B cell (primary cell): ENCODE results near the gene OR10A3. TPM values are rescaled to one million over a fixed set of nuclear protein-coding genes. Genes with fewer than 3 reads are reported as not detected.
A peak's percentile ranks its signal among the peaks of the same experiment; 100 is the strongest.

Experiments
- ATAC-seq: fragments of 200-7000 bp; cut with Tn5 transposase; one replicate; pipeline ENCODE4 v1.10.0; 2021; ENCODE audit warnings: low read depth, mild to moderate bottlenecking, moderate number of reproducible peaks, moderate library complexity
- CTCF ChIA-PET: fragments of 350-600 bp; sonication (Branson Sonifier 250); formaldehyde crosslinking; loops from one replicate; lab custom pipeline; 2021; ENCODE audit warnings: antibody characterized with exemption, inconsistent platforms; lab: Charles Lee
- POLR2A ChIA-PET: fragments of 350-600 bp; sonication (Branson Sonifier 250); formaldehyde crosslinking; loops from one replicate; lab custom pipeline; 2021; ENCODE audit warnings: antibody characterized with exemption; lab: Charles Lee
- DNase-seq: peaks from one replicate; pipeline ENCODE4 v3.0.0; 2013
- H2AFZ ChIP-seq: 2 replicates; pipeline ENCODE4 v1.6.1; 2012; ENCODE audit warnings: mild to moderate bottlenecking, low read depth, low read length; ENCODE audit not compliant: insufficient read depth, poor library complexity, severe bottlenecking
- H3K27ac ChIP-seq, 2 donors: 1 replicate in 1 of 2; 2 replicates in 1 of 2; pipeline ENCODE4 v1.5.1; 2012 to 2013; ENCODE audit warnings: low read length in 2 of 2, mild to moderate bottlenecking in 2 of 2, moderate library complexity in 1 of 2
- H3K27me3 ChIP-seq, 4 experiments: fragments of 200-600 bp in 1 of 4; sonication (generic) in 1 of 4; replicated peaks in 1 of 4; 1 replicate in 2 of 4; 2 replicates in 2 of 4; pipeline versions ENCODE4 v1.6.1 to v1.7.0; 2013 to 2016; ENCODE audit warnings: low read length in 3 of 4, mild to moderate bottlenecking in 2 of 4, mixed read lengths in 1 of 4, moderate library complexity in 1 of 4; ENCODE audit not compliant: insufficient read depth in 4 of 4, control insufficient read depth in 3 of 4; ENCODE audit errors: control extremely low read depth in 1 of 4
- H3K36me3 ChIP-seq, 2 experiments: replicated peaks in 1 of 2; 1 replicate in 1 of 2; 2 replicates in 1 of 2; pipeline versions ENCODE4 v1.6.1 to v1.7.1; 2013; ENCODE audit warnings: low read length in 1 of 2; ENCODE audit not compliant: insufficient read depth in 2 of 2, control insufficient read depth in 1 of 2; ENCODE audit errors: control extremely low read depth in 1 of 2, extremely low read depth in 1 of 2
- H3K4me1 ChIP-seq, 2 donors: fragments of 200-600 bp in 1 of 2; sonication (generic) in 1 of 2; 1 replicate in 1 of 2; 2 replicates in 1 of 2; pipeline versions ENCODE4 v1.5.1 to v1.6.1; 2013 to 2017; ENCODE audit warnings: low read length in 2 of 2; ENCODE audit not compliant: control insufficient read depth in 2 of 2, insufficient read depth in 2 of 2
- H3K4me2 ChIP-seq: replicated peaks from 2 replicates; pipeline ENCODE3; 2012; ENCODE audit warnings: mild to moderate bottlenecking, low read depth, low read length; ENCODE audit not compliant: poor library complexity, severe bottlenecking
- H3K4me3 ChIP-seq, 5 experiments: fragments of 200-600 bp in 1 of 5; sonication (generic) in 1 of 5; 1 replicate in 3 of 5; 2 replicates in 2 of 5; pipeline versions ENCODE4 v1.5.1 to v1.7.0; 2011 to 2016; ENCODE audit warnings: low read length in 4 of 5, mild to moderate bottlenecking in 4 of 5, low read depth in 2 of 5, control low read depth in 1 of 5, moderate library complexity in 1 of 5; ENCODE audit not compliant: insufficient read depth in 1 of 5; ENCODE audit errors: control extremely low read depth in 1 of 5, extremely low read depth in 1 of 5
- H3K79me2 ChIP-seq: fragments of 200-600 bp; sonication (generic); one replicate; pipeline ENCODE4 v1.6.0; 2016; ENCODE audit warnings: low read length; ENCODE audit not compliant: control insufficient read depth, insufficient read depth
- H3K9ac ChIP-seq: fragments of 200-600 bp; sonication (generic); 2 replicates; pipeline ENCODE4 v1.6.1; 2017; ENCODE audit warnings: mild to moderate bottlenecking, low read length, moderate library complexity
- H3K9me3 ChIP-seq, 3 donors: one replicate each; pipeline versions ENCODE4 v1.6.1 to v1.7.1; 2013; ENCODE audit warnings: low read length in 2 of 3; ENCODE audit not compliant: control insufficient read depth in 2 of 3, insufficient read depth in 1 of 3; ENCODE audit errors: control extremely low read depth in 1 of 3
- H4K20me1 ChIP-seq: 2 replicates; pipeline ENCODE4 v1.6.0; 2012; ENCODE audit warnings: mild to moderate bottlenecking, low read length; ENCODE audit not compliant: insufficient read depth, control insufficient read depth, poor library complexity, severe bottlenecking
- H3K27ac Mint-ChIP-seq: one replicate; pipeline ENCODE4 v1.8.0; 2021; ENCODE audit warnings: mixed read lengths
- H3K27me3 Mint-ChIP-seq: one replicate; pipeline ENCODE4 v1.8.0; 2021; ENCODE audit warnings: mixed read lengths
- H3K4me1 Mint-ChIP-seq: one replicate; pipeline ENCODE4 v1.8.0; 2021; ENCODE audit warnings: mixed read lengths
- H3K4me3 Mint-ChIP-seq: one replicate; pipeline ENCODE4 v1.8.0; 2021; ENCODE audit warnings: mixed read lengths
- H3K9me3 Mint-ChIP-seq: one replicate; pipeline ENCODE4 v1.8.0; 2022; ENCODE audit warnings: mixed read lengths; ENCODE audit not compliant: insufficient read depth
- CTCF ChIP-seq: fragments of 200-600 bp; IDR thresholded peaks from one replicate; pipeline ENCODE4 v1.8.0; 2022; ENCODE audit warnings: antibody characterized with exemption, mild to moderate bottlenecking
- EZH2 ChIP-seq: IDR thresholded peaks from 2 replicates; pipeline ENCODE4 v1.6.1; 2012; ENCODE audit warnings: borderline replicate concordance, low read depth, mild to moderate bottlenecking, moderate library complexity, low read length; ENCODE audit not compliant: insufficient read depth, poor library complexity, severe bottlenecking
- WGBS: methylation state at CpG from one replicate; pipeline ENCODE4 v1.1.5; 2013; ENCODE audit warnings: missing lambda C conversion rate; ENCODE audit not compliant: insufficient coverage; 5-methylcytosine and 5-hydroxymethylcytosine counted together
- intact Hi-C: fragments of 100-400 bp; cut with micrococcal nuclease; formaldehyde crosslinking; loops from one replicate; pipeline ENCODE4 v1.10.0; 2022
- polyA plus RNA-seq: library from polyadenylated mRNA; depleted of rRNA; stranded (reverse); fragments of >200 nt; gene quantifications from 2 replicates; pipeline ENCODE4 v1.2.3, GENCODE V29; 2012
- total RNA-seq, 2 donors: library from RNA; stranded (reverse); fragments of 120-200 nt in 1 of 2; gene quantifications; 1 replicate in 1 of 2; 2 replicates in 1 of 2; pipeline versions ENCODE4 v1.2.3 to v1.2.4, GENCODE V29; 2013 to 2022

Gene OR10A3
- total and polyA plus RNA-seq, 2 donors (not counting 1 experiment from before 2014, with no cell fraction given), result not detected

DNA sequence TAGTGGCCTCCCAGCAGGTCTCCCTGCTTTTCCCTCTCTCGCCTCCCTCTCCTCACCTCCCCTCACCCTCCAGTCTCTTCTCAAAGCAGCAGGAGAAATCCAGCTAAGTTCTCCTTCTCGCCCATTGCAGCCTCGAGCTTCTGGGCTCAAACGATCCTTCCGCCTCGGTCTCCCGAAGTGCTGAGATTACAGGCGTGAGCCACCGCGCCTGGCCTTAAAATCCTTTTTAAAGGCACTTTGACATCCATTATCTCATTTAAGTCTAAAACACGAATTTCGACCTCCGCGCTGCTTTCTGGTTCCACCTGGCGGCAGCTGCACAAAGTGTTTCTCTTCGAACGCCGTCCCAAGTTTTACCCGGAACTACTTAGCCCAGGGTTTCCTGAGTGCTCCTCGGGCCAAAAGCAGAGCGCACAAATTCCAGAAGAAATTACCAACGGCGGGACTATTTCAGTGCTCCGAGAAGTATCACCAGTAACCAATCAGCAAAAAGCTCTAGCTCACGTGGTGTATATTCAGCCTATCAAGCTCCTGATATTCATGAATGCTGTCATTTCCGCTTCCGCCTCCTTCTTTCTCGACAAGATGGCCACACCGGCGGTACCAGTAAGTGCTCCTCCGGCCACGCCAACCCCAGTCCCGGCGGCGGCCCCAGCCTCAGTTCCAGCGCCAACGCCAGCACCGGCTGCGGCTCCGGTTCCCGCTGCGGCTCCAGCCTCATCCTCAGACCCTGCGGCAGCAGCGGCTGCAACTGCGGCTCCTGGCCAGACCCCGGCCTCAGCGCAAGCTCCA is 45.5 kb upstream of the OR10A3 start, which contains the start of gene EIF3F:
TSS of gene EIF3F (plus strand) at position 570 of the 792 bp plus-strand sequence. CDS start at position 586, 16 bp downstream.
- Mint-ChIP-seq H3K4me3 (peak within 1 kb of the TSS; percentile 93), H3K9me3 (no peaks in the 10 kb centered on the region), H3K27ac (peak within 1 kb of the TSS; percentile 94), H3K4me1 (peaks cover 37% of the 10 kb centered on the region), H3K27me3 (no peaks in the 10 kb centered on the region)
- DNase-seq, result peak; percentile 98
- intact Hi-C loops, result loop anchor here (1.0 to 5.0 kb wide), 4 partner anchors 32 to 1755 kb away; partner anchors contain the start of genes FHIP1B and PPFIBP2
- Histone ChIP-seq H3K9ac (peak within 1 kb of the TSS; percentile 74), H3K79me2 (peaks cover 42% of the 10 kb centered on the region), H4K20me1 (peaks cover 10% of the 10 kb centered on the region), H3K4me3 (peak within 1 kb of the TSS; percentile 58 to 83 (median 63)), H3K27me3 (no peaks in the 10 kb centered on the region), H3K36me3 (peaks cover 0 to 22% of the 10 kb centered on the region in 2 experiments), H3K4me1 (peaks cover 24 to 26% of the 10 kb centered on the region in 2 donors), H2AFZ (peak within 1 kb of the TSS; percentile 99), H3K27ac (peak within 1 kb of the TSS; percentile 56 to 86), H3K4me2 (peak within 1 kb of the TSS; percentile 91), H3K9me3 (no peaks in the 10 kb centered on the region)
- ChIA-PET POLR2A (interaction anchor here (0.6 to 1.0 kb wide), 3 partner anchors 12 to 1542 kb away, joined by 4 to 7 read pairs (median 5); no protein-coding TSS in a partner anchor), CTCF (interaction anchor here (0.8 to 1.9 kb wide), 12 partner anchors 12 to 973 kb away, joined by 3 to 15 read pairs (median 4); partner anchors contain the start of gene RIC3)
- 2% methylated on average over 44 of the region's 47 CpGs for WGBS
- peak; percentile 97 for ATAC-seq
- TF ChIP-seq CTCF (peak; percentile 85), EZH2 (no peak)
